ENCODE data around the gene UBA7. TPM values are rescaled to one million over a fixed set of nuclear protein-coding genes. Genes with fewer than 3 reads are reported as not detected.

Gene UBA7
- total and polyA plus RNA-seq, 2 of the 13 experiments (the other 11 are each of a cell fraction or from before 2014, with no cell fraction given): 9.5 to 16.5 TPM

- Histone ChIP-seq H3K79me2 (ENCODE audit: insufficient read depth, low read length) (no peaks in the 10 kb centered on the region), H3K9ac (ENCODE audit: insufficient read depth, low read depth, low read length) (0 out of 2 replicates have a peak overlapping the region, but pooled peaks have one; percentile 25), H4K20me1 (ENCODE audit: insufficient read depth, low read length) (no peaks in the 10 kb centered on the region), H3K4me3 (replicated peaks in 1 of 3; ENCODE audit: insufficient read depth in 1 of 3, low read depth in 2 of 3, low read length in 3 of 3) (no peak overlapping the region), H3K4me1 (ENCODE audit: insufficient read depth, low read length) (peaks cover 60% of the 10 kb centered on the region), H3K9me3 (ENCODE audit: low read length) (no peaks in the 10 kb centered on the region), H3K27ac (ENCODE audit: extremely low read length, insufficient read depth, low read length) (no peak overlapping the region), H3K27me3 (ENCODE audit: control insufficient read depth in 1 of 2, insufficient read depth in 2 of 2, low read length in 2 of 2) (peaks cover 1 to 7% of the 10 kb centered on the region in 2 experiments; a peak in 4 of 5 replicates), H2AFZ (ENCODE audit: low read length) (no peak overlapping the region), H3K4me2 (ENCODE audit: low read depth, low read length) (peak overlapping the region; percentile 41; the same call in 1 of the 2 replicates), H3K36me3 (replicated peaks in 1 of 2; ENCODE audit: control insufficient read depth in 1 of 2, insufficient read depth in 2 of 2, low read length in 2 of 2) (no peaks in the 10 kb centered on the region)
- no TSS peak for BruUV-seq (replicated peaks)
- WGBS (ENCODE audit: low lambda C conversion rate): 11% methylated on average over 1 of the region's 1 CpG
- POLR2A ChIA-PET: interaction anchor here (2.6 kb wide), 1 partner anchor 13 kb away, joined by 11 read pairs; the partner anchor contains the start of gene IP6K1
- ATAC-seq: no peak
- FAIRE-seq: no peak
- intact Hi-C loops (cut with micrococcal nuclease; ENCODE audit: unreplicated experiment): no loop called here
- in situ Hi-C loops (cut with HindIII; ENCODE audit: extremely low pct_ligation_motif_present, low pct_unique_long_range_greater_than_20kb): no loop called here
- DNase-seq (ENCODE audit: low spot score): no peak
- CTCF ChIA-PET (ENCODE audit: low intra/inter-chr PET ratio, low total read pairs): no interaction called here
- peak; percentile 23; the same call in 1 of the 2 replicates for TF ChIP-seq ZNF687 (CRISPR knock-in tag; IDR thresholded peaks at IDR 0.05)
- 0 out of 2 replicates have a peak, but pooled peaks have one; percentile 44 for TF ChIP-seq HNRNPL (IDR thresholded peaks at IDR 0.05; ENCODE audit: low read depth, low read length)
- no peak for TF ChIP-seq FOXP4 (CRISPR knock-in tag; IDR thresholded peaks at IDR 0.05)
- TF ChIP-seq ZNF3 (CRISPR knock-in tag; IDR thresholded peaks at IDR 0.05): no peak
- TF ChIP-seq ZNF235 (CRISPR knock-in tag; IDR thresholded peaks at IDR 0.05; ENCODE audit: borderline replicate concordance): 0 out of 2 replicates have a peak, but pooled peaks have one; percentile 40
- TF ChIP-seq ZNF7 (CRISPR knock-in tag; IDR thresholded peaks at IDR 0.05): no peak
- no peak for TF ChIP-seq KIAA2018 (CRISPR knock-in tag; IDR thresholded peaks at IDR 0.05; ENCODE audit: borderline replicate concordance)
- TF ChIP-seq ZNF275 (CRISPR knock-in tag; IDR thresholded peaks at IDR 0.05; ENCODE audit: borderline replicate concordance): no peak
Observed at GRCh38 chr3:49799105-49799504, 14.6 kb downstream of the UBA7 start.

Data from HepG2 (cell line).